SU-DHL-6 (cell line): ENCODE results near the gene CDH7.

Source experiments
- H2AFZ ChIP-seq: fragments of 200-600 bp; sonication (generic); 2 replicates; pipeline ENCODE4 v1.6.1; 2014; ENCODE audit warnings: low read depth, mild to moderate bottlenecking, moderate library complexity, mixed read lengths, antibody characterized with exemption, low read length; ENCODE audit not compliant: severe bottlenecking
- H3F3A ChIP-seq: fragments of 200-600 bp; shearing (Covaris generic); 2 replicates; pipeline ENCODE4 v1.6.0; 2016; ENCODE audit warnings: antibody characterized with exemption, mild to moderate bottlenecking; ENCODE audit not compliant: insufficient read depth
- H3K27ac ChIP-seq: fragments of 200-600 bp; sonication (generic); 2 replicates; pipeline ENCODE4 v1.5.1; 2016; ENCODE audit warnings: low read depth, mild to moderate bottlenecking, low read length, moderate library complexity, mixed read lengths
- H3K27me3 ChIP-seq: fragments of 200-600 bp; sonication (generic), shearing (Covaris generic); 2 replicates; pipeline ENCODE4 v1.6.0; 2014; ENCODE audit warnings: mild to moderate bottlenecking, low read length
- H3K36me3 ChIP-seq: fragments of 200-600 bp; sonication (generic); 2 replicates; pipeline ENCODE4 v1.6.1; 2014; ENCODE audit warnings: mild to moderate bottlenecking, low read length, mixed read lengths
- H3K4me2 ChIP-seq: fragments of 300-600, 200-600 bp; shearing (Covaris generic), sonication (generic); 2 replicates; pipeline ENCODE4 v1.6.0; 2014; ENCODE audit warnings: low read length, low read depth, mild to moderate bottlenecking; ENCODE audit not compliant: poor library complexity, severe bottlenecking
- H3K4me3 ChIP-seq: fragments of 200-600 bp; sonication (generic); 2 replicates; pipeline ENCODE4 v1.5.1; 2014; ENCODE audit warnings: antibody characterized with exemption, low read length, mild to moderate bottlenecking, mixed read lengths; ENCODE audit not compliant: insufficient read depth, poor library complexity, severe bottlenecking
- H3K79me2 ChIP-seq: fragments of 200-600 bp; sonication (generic); 2 replicates; pipeline ENCODE4 v1.6.1; 2014; ENCODE audit warnings: mild to moderate bottlenecking, low read length, moderate library complexity; ENCODE audit not compliant: insufficient read depth
- H3K9ac ChIP-seq: fragments of 200-600 bp; sonication (generic); 2 replicates; pipeline ENCODE4 v1.7.0; 2014; ENCODE audit warnings: mild to moderate bottlenecking, low read length
- H3K9me2 ChIP-seq: fragments of 200-600 bp; sonication (generic); replicated peaks from 2 replicates; pipeline ENCODE4 v1.6.1; 2014; ENCODE audit warnings: low read length; ENCODE audit not compliant: insufficient read depth
- H3K9me3 ChIP-seq: fragments of 200-600 bp; sonication (generic); 2 replicates; pipeline ENCODE4 v1.6.1; 2014; ENCODE audit warnings: low read length, mixed read lengths; ENCODE audit not compliant: insufficient read depth
- H4K20me1 ChIP-seq: fragments of 200-600 bp; sonication (generic); 2 replicates; pipeline ENCODE4 v1.6.1; 2014; ENCODE audit warnings: low read depth, mild to moderate bottlenecking, antibody characterized with exemption, low read length, moderate library complexity, mixed read lengths
- EZH2phosphoT487 ChIP-seq: fragments of 200-600 bp; sonication (generic), shearing (Covaris generic); conservative IDR thresholded peaks from 2 replicates; pipeline ENCODE4 v1.6.1; 2018; ENCODE audit warnings: mild to moderate bottlenecking, antibody characterized with exemption, low read length, moderate library complexity, mixed read lengths
- TF ChIP-seq, protein P1 (sequence below): fragments of 200-600 bp; sonication (generic); IDR thresholded peaks from one replicate; pipeline ENCODE4 v1.5.1; 2017; ENCODE audit warnings: antibody characterized with exemption, mild to moderate bottlenecking, low read length, moderate library complexity; ENCODE audit not compliant: insufficient read depth, poor library complexity, severe bottlenecking

The CDH7 gene

GRCh38 chr18:65852273-65852672, 101.5 kb downstream of the CDH7 start:
- Histone ChIP-seq H3K4me3 (no peak overlapping the region), H3K27me3 (no peaks in the 10 kb centered on the region), H3K36me3 (no peaks in the 10 kb centered on the region), H3F3A (no peaks in the 10 kb centered on the region), H2AFZ (no peak overlapping the region), H3K4me2 (no peak overlapping the region), H4K20me1 (no peaks in the 10 kb centered on the region), H3K79me2 (no peaks in the 10 kb centered on the region), H3K27ac (no peak overlapping the region), H3K9me2 (no peaks in the 10 kb centered on the region), H3K9ac (no peak overlapping the region), H3K9me3 (no peaks in the 10 kb centered on the region)
- TF ChIP-seq, protein P1, sequence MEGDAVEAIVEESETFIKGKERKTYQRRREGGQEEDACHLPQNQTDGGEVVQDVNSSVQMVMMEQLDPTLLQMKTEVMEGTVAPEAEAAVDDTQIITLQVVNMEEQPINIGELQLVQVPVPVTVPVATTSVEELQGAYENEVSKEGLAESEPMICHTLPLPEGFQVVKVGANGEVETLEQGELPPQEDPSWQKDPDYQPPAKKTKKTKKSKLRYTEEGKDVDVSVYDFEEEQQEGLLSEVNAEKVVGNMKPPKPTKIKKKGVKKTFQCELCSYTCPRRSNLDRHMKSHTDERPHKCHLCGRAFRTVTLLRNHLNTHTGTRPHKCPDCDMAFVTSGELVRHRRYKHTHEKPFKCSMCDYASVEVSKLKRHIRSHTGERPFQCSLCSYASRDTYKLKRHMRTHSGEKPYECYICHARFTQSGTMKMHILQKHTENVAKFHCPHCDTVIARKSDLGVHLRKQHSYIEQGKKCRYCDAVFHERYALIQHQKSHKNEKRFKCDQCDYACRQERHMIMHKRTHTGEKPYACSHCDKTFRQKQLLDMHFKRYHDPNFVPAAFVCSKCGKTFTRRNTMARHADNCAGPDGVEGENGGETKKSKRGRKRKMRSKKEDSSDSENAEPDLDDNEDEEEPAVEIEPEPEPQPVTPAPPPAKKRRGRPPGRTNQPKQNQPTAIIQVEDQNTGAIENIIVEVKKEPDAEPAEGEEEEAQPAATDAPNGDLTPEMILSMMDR = no peak
- no peak for TF ChIP-seq EZH2phosphoT487

DNA sequence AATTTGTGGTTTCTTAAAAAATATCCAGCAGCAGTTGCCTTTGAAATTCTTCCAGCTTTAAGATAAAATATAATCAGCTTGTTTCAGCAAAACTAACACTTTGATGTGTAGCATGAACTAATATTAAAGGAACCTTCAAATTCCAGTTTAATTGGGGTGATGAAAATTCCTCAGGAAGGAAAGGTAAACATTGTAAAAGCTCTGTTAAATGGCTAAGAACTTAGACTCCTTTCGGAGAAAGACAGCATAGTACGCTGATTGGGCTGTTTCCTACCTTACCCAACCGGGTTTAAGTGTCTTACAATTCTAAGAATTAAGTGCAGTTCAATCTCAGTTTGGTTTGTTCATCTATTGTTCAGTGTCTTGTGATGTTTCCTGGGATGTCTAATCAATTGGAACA, 108.3 kb downstream of the CDH7 start:
- no peak for TF ChIP-seq EZH2phosphoT487
- TF ChIP-seq, protein P1 = no peak
- Histone ChIP-seq H3K27me3 (no peaks in the 10 kb centered on the region), H3K36me3 (no peaks in the 10 kb centered on the region)

GRCh38 chr18:65869527-65869926, 118.7 kb downstream of the CDH7 start:
- Histone ChIP-seq H3K36me3 (no peaks in the 10 kb centered on the region), H3K9ac (no peak overlapping the region), H3K9me3 (no peaks in the 10 kb centered on the region), H2AFZ (no peak overlapping the region), H3F3A (no peaks in the 10 kb centered on the region), H3K79me2 (no peaks in the 10 kb centered on the region), H3K27me3 (no peaks in the 10 kb centered on the region), H3K4me2 (no peak overlapping the region), H3K4me3 (no peak overlapping the region), H4K20me1 (no peaks in the 10 kb centered on the region), H3K27ac (no peak overlapping the region), H3K9me2 (no peaks in the 10 kb centered on the region)
- no peak for TF ChIP-seq EZH2phosphoT487
- TF ChIP-seq, protein P1 = no peak

More for the DNA sequence above, 108.3 kb downstream of the CDH7 start:
- H3F3A ChIP-seq = no peaks in the 10 kb centered on the region
- no peaks in the 10 kb centered on the region for H3K79me2 ChIP-seq
- no peaks in the 10 kb centered on the region for H3K9me3 ChIP-seq
- no peak overlapping the region for H3K9ac ChIP-seq
- no peak overlapping the region for H3K4me3 ChIP-seq
- no peak overlapping the region for H3K4me2 ChIP-seq
- H4K20me1 ChIP-seq = no peaks in the 10 kb centered on the region
- H3K27ac ChIP-seq = no peak overlapping the region
- H2AFZ ChIP-seq = peak overlapping the region; percentile 22
- H3K9me2 ChIP-seq = no peaks in the 10 kb centered on the region
